ENCODE measurements around the gene KRTAP10-12. TPM values are rescaled to one million over a fixed set of nuclear protein-coding genes. Genes with fewer than 3 reads are reported as not detected.

The KRTAP10-12 gene
- total RNA-seq, 4 donors from 2014 or later = not detected

- Histone ChIP-seq H3K36me3 (no peaks in the 10 kb centered on the region), H3K4me3 (no peak overlapping the region), H3K4me1 (no peaks in the 10 kb centered on the region), H3K27me3 (peaks cover 0 to 77% (median 0%) of the 10 kb centered on the region in 4 donors), H3K27ac (no peak overlapping the region), H3K9me3 (peaks cover 0 to 18% (median 3%) of the 10 kb centered on the region in 3 donors)
- no peak for DNase-seq
- no peak for TF ChIP-seq CTCF (IDR thresholded peaks at IDR 0.05)
- no peak for TF ChIP-seq POLR2A (IDR thresholded peaks at IDR 0.05)
- whole genome bisulfite sequencing, 2 donors = 52 to 65% methylated on average over 10 to 11 of the region's 11 CpGs
- intact Hi-C loops (cut with DNase I) = no loop called here
These were observed 2.2 kb upstream of the KRTAP10-12 start for GRCh38 chr21:44694776-44695175.

GRCh38 chr21:44695184-44695583 is 1.8 kb upstream of the KRTAP10-12 start:
- no peaks in the 10 kb centered on the region for H3K36me3 ChIP-seq
- no peak overlapping the region for H3K27ac ChIP-seq
- intact Hi-C loops (cut with DNase I) = no loop called here
- peaks cover 0 to 77% (median 0%) of the 10 kb centered on the region in 4 donors for H3K27me3 ChIP-seq
- DNase-seq = no peak
- no peaks in the 10 kb centered on the region for H3K4me1 ChIP-seq
- TF ChIP-seq CTCF (IDR thresholded peaks at IDR 0.05) (no peak), POLR2A (IDR thresholded peaks at IDR 0.05) (no peak)
- peaks cover 0 to 18% (median 3%) of the 10 kb centered on the region in 3 donors for H3K9me3 ChIP-seq
- WGBS, 2 donors = 65 to 69% methylated on average over 3 to 7 of the region's 8 CpGs
- no peak overlapping the region for H3K4me3 ChIP-seq

- TF ChIP-seq POLR2A (IDR thresholded peaks at IDR 0.05) = no peak
- no peak for TF ChIP-seq CTCF (IDR thresholded peaks at IDR 0.05)
- Histone ChIP-seq H3K36me3 (no peaks in the 10 kb centered on the region), H3K9me3 (peaks cover 0 to 18% (median 3%) of the 10 kb centered on the region in 3 donors), H3K27ac (no peak overlapping the region), H3K27me3 (peaks cover 0 to 78% (median 0%) of the 10 kb centered on the region in 4 donors), H3K4me1 (no peaks in the 10 kb centered on the region), H3K4me3 (no peak overlapping the region)
- no peak for DNase-seq
- intact Hi-C loops (cut with DNase I) = no loop called here
- WGBS, 2 donors = 67 to 74% methylated on average over 8 of the region's 8 CpGs
These were observed 1.3 kb upstream of the KRTAP10-12 start for GRCh38 chr21:44695641-44696040.

- 59 to 74% methylated on average over 10 of the region's 10 CpGs for WGBS, 2 donors
- no peak for DNase-seq
- intact Hi-C loops (cut with DNase I) = no loop called here
- Histone ChIP-seq H3K4me1 (no peaks in the 10 kb centered on the region), H3K9me3 (peaks cover 0 to 18% (median 3%) of the 10 kb centered on the region in 3 donors), H3K36me3 (no peaks in the 10 kb centered on the region), H3K4me3 (no peak overlapping the region), H3K27ac (no peak overlapping the region), H3K27me3 (peaks cover 0 to 78% (median 0%) of the 10 kb centered on the region in 4 donors)
- TF ChIP-seq CTCF (IDR thresholded peaks at IDR 0.05) = no peak
- TF ChIP-seq POLR2A (IDR thresholded peaks at IDR 0.05) = no peak
These were observed 400 bp upstream of the KRTAP10-12 start for GRCh38 chr21:44696572-44696971.

- 18 to 20% methylated on average over 6 to 13 of the region's 35 CpGs for WGBS, 2 donors
- Histone ChIP-seq H3K4me3 (no peak overlapping the region), H3K27ac (no peak overlapping the region), H3K9me3 (peaks cover 0 to 11% (median 0%) of the 10 kb centered on the region in 3 donors), H3K36me3 (no peaks in the 10 kb centered on the region), H3K4me1 (no peaks in the 10 kb centered on the region), H3K27me3 (peaks cover 0 to 88% (median 0%) of the 10 kb centered on the region in 4 donors)
- intact Hi-C loops (cut with DNase I) = no loop called here
- DNase-seq = no peak
- TF ChIP-seq CTCF (IDR thresholded peaks at IDR 0.05) = no peak
- no peak for TF ChIP-seq POLR2A (IDR thresholded peaks at IDR 0.05)
These were observed 1.1 kb downstream of the KRTAP10-12 start for GRCh38 chr21:44697811-44698734.

Data from esophagus squamous epithelium (tissue), 5 donors.